HG03095 (cell line): Measurements from ENCODE around the gene MAP7D2.

Experiments
- ATAC-seq: cut with Tn5 transposase; IDR thresholded peaks from one replicate; pipeline ENCODE4 v1.9.1; 2021; ENCODE audit warnings: moderate library complexity; ENCODE audit not compliant: unreplicated experiment

The MAP7D2 gene

DNA sequence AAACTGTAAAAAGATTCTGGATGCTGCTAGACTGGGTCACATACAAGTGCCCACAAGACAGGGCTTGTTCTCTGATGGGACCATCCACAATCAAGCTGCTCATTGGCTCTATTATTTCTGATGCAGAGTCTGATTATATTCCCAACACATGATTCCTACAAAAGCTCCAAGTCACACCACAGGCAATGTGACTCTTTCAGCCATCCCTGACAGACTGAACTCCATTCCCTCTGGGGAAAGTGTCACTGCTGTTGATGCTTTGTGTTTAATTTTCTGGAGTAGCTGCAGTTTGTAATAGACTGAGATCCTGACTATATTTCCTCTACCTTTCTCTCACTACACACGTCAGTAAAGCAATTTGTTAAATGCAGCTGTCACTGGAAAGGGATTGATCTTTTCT, 70.5 kb downstream of the MAP7D2 start:
- no peak for ATAC-seq

DNA sequence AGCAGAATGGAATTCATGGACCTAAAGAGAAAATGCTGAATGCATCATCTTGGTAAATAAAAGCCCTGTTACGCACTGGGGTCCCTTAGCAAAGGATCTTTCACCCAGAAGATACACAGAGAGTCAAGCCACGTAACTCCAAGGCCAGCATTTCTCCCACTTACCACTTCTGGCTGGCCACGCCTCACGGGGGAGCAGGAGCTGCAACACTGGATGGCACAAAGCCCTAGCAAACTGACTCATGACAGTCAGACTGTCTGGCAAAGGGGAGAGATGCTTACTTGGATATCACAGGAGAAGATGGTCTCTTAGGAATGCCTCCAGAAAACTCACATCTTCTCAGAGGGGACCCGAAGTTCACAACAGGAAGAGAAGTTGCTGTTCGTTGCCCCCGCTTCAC, 74.5 kb downstream of the MAP7D2 start:
- ATAC-seq: no peak

DNA sequence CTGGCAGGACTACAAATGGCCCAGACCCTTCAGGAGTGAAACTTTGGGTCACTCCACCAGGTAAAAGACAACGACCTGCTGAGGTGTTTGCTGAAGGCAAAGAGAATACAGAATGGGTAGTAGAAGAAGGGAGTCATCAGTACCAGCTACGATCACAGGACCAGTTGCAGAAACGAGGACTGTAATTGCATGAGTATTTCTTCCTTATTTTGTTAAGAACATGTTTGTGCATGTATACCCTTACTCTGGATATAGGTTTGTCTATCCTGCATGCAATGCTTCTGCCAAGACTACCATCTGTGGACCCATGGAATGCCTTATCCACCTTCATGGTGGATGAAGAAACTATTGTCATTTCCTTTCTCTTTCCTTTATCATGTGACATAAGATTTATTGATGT, 77.7 kb downstream of the MAP7D2 start:
- no peak for ATAC-seq

DNA sequence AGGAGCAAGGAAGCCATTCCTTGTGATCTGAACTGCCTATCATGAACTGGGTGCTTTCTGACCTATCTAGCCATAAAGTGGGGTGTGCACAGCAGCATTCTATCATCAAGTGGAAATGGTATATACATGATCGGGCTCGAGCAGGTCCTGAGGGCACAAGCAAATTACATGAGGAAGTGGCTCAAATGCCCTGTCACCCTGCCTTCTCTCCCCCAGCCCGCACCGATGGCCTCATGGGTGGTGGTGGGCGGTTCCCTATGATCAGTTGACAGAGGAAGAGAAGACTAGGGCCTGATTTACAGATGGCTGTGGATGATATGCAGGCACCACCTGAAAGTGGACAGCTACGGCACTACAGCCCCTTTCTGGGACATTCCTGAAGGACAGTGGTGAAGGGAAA, 79.5 kb downstream of the MAP7D2 start:
- no peak for ATAC-seq

DNA sequence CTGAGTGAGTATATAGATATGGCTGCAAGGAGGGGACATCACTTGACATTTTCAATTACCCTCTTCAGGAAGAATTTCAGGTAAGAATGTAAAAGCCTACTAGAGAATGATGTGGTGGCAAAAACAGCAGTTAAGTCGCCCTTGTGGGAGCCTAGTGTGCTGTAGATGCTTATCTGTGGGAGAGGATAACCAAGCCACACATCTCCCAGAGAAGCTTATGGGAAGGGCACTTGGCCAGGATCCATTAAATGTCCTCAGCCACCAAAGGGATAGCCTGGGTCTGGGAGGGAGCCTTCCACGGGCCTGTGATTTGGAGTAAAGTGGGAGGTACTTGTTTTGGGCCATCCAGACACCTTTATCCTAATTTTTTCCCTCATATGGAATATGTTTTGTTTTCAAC, 84.5 kb downstream of the MAP7D2 start:
- ATAC-seq: no peak

DNA sequence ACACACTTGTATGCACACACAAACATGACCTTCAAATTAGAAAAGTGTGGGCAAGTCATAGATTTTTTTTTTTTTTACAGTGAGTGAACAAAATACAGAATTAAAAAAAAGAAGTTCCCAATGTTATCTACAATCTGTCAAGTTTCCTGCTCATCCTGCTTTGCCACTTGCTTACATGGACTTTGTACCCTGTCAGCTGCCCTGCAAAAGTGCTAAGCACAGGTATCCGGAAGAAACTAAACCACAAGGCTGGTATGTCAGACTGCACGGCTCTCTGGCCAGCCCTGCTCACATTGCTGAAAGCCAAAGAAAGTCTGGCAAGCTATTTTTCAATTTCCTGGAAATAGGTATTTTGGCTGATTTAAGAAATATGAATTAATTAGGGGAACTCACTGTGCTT, 87.0 kb downstream of the MAP7D2 start:
- no peak for ATAC-seq

DNA sequence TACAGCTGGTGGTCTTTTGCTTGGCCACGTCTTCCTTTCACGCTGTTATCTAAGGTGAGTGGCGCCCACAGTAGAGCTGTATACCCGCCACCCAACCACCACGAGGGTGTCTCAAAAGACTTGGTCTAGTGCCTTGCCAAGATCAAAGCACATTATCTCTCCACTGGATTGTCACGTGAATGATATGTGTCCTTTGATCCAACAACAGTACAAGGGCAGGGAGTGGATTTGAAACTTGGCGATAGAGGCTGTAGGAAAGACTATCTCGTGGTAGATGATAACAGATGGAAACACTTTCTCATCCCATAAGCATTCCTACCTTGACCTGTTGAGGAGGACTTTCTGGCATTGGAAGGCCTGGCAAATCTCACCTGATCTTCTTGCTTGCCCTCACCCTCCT, 88.1 kb downstream of the MAP7D2 start:
- no peak for ATAC-seq

DNA sequence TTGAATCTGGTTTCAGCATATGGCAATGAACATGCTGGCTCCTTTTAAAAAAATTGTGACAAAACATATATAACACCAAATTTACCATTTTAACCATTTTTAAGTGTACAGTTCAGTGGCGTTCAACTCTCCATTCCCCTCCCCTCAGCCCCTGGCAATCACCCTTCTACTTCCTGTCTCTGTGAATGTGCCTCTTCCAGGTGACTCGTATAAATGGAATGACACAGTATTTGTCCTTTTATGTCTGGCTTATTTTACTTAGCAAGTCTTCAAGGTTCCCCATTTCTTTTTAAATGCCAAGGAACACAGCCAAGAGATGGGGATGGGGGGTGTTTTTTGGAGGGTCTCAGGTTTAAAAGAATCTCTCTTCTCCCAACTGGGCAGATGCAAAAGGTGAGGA, 90.4 kb downstream of the MAP7D2 start:
- ATAC-seq: no peak

DNA sequence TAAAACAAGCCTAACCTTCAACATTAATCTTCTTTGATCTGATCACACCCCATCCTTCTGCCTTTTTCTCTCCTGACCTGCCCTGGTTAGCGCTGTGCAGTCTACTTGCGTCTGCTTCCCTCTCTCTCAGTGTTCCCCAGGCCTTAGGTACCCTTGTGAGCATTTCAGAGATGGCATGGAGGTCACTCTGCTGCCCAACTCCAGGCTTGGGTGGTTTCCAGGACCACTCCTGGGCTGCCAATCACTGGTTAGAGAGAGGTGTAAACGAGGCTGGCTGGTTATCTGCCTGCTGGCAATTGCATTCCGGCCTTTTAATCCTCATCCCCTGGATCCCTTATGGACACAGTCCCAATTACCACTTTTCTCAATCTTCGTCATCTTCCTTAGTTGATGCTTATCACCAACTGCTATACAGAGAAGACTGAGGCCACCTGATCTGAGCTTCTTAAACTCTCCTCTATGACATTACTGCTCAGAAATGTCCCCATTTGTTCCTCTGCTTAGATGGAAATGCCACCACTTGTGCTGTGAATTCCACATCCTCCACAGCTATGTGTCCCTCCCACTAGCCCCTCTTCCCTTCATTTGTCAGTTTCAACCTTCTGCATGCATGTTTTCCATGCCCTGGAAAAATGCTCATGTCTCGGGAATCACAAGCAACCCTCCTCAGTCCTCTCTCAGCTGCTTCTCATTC, 96.9 kb downstream of the MAP7D2 start:
- no peak for ATAC-seq

DNA sequence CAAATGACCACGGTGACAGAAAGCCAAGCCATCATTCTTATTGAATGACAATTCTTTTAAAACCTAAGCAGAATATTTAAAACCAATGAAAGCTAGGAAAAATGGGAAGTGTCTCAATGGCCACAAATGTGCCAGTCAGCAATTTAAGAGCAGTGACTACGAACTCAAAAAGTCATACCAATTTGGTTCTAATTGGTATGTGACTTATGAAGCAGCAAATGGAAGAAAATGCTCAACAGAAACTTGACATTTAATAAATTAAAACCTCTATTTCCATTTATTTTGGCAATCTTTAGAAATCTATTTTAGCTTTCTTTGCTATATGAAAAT, 100.1 kb downstream of the MAP7D2 start:
- ATAC-seq: no peak

DNA sequence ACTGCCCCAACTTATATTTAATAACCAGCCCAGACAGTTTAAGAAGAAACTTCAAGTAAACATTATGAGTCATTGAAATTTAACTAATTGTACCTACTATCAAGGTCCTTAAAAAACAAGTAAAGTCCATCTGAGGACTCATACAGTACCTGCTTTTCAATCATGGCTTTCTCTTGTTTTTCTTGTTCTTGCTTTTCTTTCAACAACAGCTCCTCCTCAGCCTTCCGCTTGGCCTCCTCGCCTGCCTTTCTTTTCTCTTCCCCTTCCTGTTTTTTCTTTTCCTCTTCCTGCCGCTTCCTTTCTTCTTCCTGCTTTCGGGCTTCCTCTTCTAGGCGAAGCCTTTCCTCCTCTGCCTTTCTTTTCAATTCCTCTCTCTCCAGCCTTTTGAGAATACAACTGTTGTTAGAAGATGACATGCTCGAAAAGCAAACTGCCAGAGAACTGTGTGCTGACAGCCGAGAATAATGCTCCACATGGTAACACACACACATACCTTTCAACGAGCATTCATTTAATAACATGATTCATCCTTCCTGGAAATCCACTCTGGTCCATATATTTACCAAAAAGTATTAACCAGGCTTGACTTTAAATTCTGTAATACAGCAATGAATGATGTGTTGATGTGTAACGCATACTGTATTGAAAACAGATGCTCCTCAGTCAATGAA, 100.6 kb downstream of the MAP7D2 start:
- no peak for ATAC-seq

DNA sequence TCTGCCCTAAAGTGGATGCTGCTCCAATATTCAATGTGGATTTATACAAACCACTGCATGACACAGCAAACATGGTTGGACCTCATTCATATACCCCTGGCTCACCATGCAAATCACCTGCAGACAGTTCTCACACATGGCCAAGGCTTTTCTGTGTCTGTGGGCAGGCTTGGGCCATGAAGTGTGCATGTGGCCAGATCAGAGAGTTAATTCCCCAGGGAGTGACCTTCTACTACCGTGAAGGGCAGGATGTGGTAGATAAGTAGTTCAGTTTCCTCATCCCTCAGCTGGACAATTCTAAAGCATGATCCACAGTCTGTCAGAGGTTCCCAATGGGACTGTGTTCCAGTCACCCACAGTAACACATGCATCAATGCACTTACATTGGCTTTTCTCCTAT, 101.3 kb downstream of the MAP7D2 start:
- no peak for ATAC-seq

DNA sequence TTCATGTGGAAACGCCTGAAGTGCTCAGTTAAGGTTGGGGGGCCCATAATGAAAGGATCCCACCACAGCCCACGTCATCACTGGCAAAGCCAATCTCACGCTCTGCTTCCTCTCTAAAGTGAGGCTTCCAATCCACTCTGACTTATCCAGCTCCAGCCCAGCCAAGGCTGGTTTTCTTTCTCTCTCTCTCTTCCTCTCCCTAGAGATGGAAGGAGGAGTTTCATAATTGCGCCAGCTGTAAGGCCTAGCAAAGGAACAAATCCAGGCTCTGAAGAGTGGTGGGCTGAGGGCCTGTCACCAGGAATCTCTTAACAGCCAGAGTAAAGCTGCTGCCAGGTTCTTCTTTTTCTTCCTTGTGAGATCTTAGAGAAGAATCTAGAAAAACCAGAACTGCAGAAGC, 105.1 kb downstream of the MAP7D2 start:
- no peak for ATAC-seq

DNA sequence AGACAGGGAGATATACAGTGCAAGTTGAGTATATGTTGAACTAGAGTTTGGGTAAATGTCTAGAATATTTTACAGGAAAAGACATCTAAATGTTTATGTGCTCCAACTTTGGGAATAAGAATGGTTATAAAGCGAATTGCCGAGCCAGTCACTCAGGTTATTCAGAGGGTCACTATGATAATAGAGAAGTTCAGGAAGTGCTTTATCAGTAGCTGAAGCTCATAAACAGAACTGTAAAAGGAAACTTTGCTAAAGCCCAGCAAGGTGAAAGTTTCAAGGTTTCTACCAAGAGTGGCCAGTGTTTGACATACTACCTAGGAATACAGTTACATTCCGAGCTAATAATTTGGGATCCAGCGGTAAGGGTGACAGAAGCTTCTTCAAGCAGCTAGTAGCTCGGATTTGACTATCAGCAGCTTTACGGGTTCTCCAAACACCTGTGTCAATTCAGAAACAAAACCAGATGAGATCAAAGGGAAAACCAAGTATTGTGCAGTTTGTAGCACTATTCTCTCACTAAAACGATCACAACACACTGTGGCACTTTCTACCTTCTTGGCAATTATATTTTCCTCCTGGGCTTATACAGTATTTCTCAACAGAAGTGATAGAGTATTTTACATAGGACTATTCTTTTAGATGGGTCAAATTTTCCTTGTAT, 108.6 kb downstream of the MAP7D2 start:
- ATAC-seq: no peak

DNA sequence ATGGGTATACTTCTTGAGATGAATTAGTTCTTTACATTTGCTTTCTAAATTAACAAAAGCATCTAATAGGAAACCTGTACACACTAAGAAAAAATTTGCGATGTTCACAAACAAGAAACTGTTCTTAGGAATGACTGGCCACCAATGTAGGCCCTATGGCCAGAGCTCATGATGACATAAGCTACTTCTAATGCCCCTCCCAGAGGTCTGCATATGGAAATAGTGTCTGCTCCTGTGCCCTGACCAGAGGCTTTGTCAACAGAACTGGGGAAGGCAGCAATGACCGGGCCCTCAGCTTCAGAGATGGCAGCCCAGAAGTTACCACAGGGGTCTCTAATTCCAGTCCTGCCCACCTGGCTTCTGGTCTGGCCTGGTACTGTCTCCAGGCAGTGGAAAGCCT, 110.8 kb downstream of the MAP7D2 start:
- ATAC-seq: no peak

DNA sequence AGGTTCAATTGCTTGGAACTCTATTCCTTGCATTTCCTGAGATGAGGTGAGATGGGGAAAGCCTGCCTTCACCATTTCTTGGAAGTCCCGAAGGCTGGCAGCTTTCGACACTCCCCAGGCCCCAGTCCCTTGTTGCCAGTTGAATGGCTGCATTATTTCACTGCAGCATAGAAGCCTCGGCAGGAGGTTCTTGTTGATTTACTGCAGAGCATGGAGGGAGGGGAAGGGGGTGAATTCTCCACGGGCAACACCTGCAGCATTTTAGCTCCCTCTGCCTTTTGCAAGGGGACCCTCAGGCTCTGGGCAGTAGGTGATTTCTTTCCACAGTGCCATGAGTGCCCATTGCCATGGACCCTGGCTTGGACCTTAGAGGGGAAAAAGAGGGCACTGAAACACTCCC, 115.1 kb downstream of the MAP7D2 start:
- ATAC-seq: no peak

DNA sequence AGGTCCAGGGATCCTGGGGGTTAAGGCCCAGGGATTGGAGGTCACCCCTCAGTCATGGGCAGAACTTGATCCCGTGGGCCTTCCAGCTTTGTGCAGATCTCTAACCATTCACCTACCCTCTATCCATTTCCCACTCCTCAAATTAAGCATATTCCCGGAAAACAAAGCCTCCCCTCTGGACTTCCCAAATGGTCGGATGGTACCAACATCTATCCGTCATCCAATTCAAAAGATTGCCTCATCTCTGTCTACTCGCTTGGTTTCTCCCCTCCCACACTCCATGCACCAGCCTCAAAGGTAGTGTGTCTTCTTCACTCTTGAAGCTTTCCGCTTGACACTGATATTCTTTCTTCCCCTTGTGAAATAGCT, 125.4 kb downstream of the MAP7D2 start:
- ATAC-seq: no peak

DNA sequence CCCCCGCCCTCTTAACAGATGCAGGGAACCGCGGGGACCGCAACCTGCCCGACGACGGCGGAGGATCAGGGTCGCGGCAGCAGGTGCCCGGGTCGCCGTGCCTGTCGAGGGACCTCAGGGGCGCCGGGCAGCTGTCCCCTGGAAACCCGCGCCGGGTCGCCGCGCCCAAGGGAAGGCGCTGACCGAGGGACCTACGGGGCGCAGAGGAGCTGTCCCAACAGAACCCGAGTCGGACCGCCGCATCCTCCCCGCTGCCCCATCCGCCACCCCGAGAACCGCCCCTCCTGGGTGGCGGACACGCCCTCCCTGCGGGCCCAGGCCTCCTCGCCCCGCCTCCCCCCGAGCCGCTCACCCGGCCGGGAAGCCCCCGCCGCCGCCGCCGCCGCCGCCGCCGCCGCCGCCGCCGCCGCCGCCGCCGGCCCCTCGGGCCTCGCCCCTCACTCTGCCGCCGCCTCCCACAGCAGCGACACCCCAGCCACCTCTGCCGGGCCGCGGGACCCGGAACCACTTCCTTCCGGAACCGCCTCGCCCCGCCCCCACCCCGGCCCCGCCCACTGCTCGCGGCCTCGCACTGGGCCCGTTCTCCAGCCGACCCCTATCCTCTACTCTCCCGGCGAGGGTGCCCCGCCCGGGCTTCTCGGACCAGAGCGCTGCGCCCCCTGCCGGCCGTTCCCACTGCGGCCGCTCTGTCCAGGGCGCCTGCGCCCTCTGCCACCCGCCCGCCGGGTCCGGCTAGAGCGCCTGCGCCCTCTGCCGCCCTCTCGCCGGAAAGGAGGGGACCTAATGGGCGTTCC, 126.0 kb downstream of the MAP7D2 start, which contains the start of gene BCLAF3:
Gene BCLAF3, minus strand, starts transcription at position 506 of the 794 bp plus-strand sequence. CDS start 20,797 bp downstream, outside the sequence.
- ATAC-seq: peak; percentile 95

DNA sequence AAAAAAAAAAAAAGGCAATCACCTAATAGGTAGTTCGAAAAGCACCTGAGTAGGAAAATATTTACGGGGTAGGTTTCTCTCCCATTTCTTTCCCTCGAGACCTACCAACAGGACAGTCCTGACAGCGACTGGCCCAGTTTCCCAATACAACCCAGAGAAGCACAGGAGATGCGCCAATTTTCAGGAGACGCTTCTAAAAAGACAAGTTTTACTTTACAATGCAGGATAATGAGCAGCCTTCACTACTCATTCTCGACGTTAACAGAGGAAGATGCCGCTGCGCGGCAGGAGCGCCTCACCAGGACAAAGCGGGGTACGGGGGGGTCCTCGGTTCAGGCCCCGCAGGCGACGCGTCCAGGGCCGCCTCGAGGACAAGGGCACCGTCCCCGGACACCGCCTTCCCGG, 126.6 kb downstream of the MAP7D2 start:
- peak; percentile 16 for ATAC-seq

DNA sequence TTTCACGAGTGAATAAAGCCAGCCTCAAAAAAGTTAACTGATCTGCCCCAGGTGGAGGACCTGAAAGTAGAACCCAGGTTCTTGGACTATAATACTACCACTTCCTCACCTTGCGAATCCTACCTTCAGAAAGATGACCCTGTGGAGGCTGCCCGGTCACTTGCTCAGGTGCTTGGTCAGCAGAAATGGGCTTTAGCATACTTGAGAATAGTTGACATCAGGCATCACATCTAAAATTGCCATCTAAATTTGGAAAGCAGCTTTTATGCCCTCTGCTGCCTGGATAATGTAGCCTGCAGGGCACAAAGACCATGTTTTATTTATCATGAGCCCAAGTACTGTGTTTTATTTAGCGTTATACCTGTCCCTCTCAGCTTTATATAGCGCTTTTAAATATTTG, 128.9 kb downstream of the MAP7D2 start:
- no peak for ATAC-seq

DNA sequence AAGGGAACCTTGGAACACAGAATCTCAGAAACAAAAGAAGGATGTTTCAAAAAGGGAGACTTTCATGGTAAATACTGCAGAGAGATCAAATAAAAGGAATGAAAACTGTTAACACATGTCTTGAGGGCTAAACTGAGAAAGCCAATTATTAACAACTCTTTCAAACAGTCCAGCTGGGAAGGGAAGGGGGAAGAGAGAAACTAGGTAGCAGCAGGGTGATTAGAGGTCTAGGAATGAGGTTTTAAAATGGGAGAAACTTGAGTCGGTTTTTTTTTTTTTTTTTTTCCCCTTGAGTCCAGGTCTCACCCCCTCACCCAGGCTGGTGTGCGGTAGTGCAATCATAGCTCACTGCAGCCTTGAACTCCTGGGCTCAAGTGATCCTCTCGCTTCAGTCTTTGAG, 130.2 kb downstream of the MAP7D2 start:
- no peak for ATAC-seq

DNA sequence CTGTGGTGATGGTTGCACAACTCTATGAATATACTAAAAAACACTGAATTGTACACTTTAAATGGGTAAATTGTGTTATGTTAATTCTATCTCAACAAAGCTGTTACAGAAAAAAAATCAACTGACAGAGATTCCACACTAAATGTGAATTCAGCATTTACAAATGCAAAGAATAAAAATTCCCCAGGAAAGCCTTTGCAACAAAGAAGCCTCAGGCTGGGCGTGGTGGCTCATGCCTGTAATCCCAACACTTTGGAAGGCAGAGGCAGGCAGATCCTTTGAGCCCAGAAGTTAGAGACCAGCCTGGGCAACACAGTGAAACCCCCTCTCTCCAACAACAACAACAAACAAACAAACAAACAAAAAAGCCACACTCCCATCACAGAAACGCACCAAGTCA, 134.8 kb downstream of the MAP7D2 start:
- no peak for ATAC-seq
